CD14-positive monocyte (primary cell): ENCODE measurements around the gene CYB5RL. TPM values are rescaled to one million over a fixed set of nuclear protein-coding genes. Genes with fewer than 3 reads are reported as not detected.
"Not testable (repeated sequence)": the region's sequence is repeated elsewhere in the genome, so short reads cannot be mapped to it uniquely, and the experiment has no call there.

Experiments
- DNase-seq, 3 donors: peaks; one replicate each; pipeline ENCODE4 v3.0.0-alpha.2; 2011 to 2022
- H2AFZ ChIP-seq: 2 replicates; pipeline ENCODE4 v1.6.0; 2012; ENCODE audit warnings: mild to moderate bottlenecking, low read depth, low read length, inconsistent platforms; ENCODE audit not compliant: insufficient read depth, poor library complexity, severe bottlenecking
- H3K27ac ChIP-seq, 2 donors: 1 replicate in 1 of 2; 2 replicates in 1 of 2; pipeline ENCODE4 v1.5.1; 2012 to 2013; ENCODE audit warnings: low read length in 2 of 2, control low read depth in 1 of 2, inconsistent platforms in 1 of 2, low read depth in 1 of 2, mild to moderate bottlenecking in 1 of 2
- H3K27me3 ChIP-seq, 2 donors: one replicate each; pipeline versions ENCODE4 v1.6.0 to v1.6.1; 2011 to 2013; ENCODE audit warnings: low read length in 2 of 2; ENCODE audit not compliant: control insufficient read depth in 2 of 2, insufficient read depth in 2 of 2
- H3K36me3 ChIP-seq, 2 donors: replicated peaks in 1 of 2; 1 replicate in 1 of 2; 2 replicates in 1 of 2; pipeline versions ENCODE4 v1.5.1 to v1.6.1; 2012 to 2013; ENCODE audit warnings: low read length in 2 of 2, control low read depth in 1 of 2, inconsistent platforms in 1 of 2, mild to moderate bottlenecking in 1 of 2; ENCODE audit not compliant: insufficient read depth in 2 of 2, control insufficient read depth in 1 of 2
- H3K4me1 ChIP-seq, 2 donors: 1 replicate in 1 of 2; 2 replicates in 1 of 2; pipeline versions ENCODE4 v1.5.1 to v1.6.1; 2012 to 2013; ENCODE audit warnings: low read length in 2 of 2, control low read depth in 1 of 2, inconsistent platforms in 1 of 2, mild to moderate bottlenecking in 1 of 2, moderate library complexity in 1 of 2; ENCODE audit not compliant: insufficient read depth in 2 of 2, control insufficient read depth in 1 of 2
- H3K4me2 ChIP-seq: replicated peaks from 2 replicates; pipeline ENCODE3; 2012; ENCODE audit warnings: low read length, moderate library complexity, mild to moderate bottlenecking; ENCODE audit not compliant: poor library complexity, severe bottlenecking; ENCODE audit errors: extremely low read depth
- H3K4me3 ChIP-seq, 3 experiments: fragments of 200-600 bp in 1 of 3; sonication (generic) in 1 of 3; replicated peaks in 1 of 3; 1 replicate in 2 of 3; 2 replicates in 1 of 3; pipeline ENCODE4 v1.5.1; 2011 to 2013; ENCODE audit warnings: low read length in 3 of 3, mild to moderate bottlenecking in 3 of 3, control low read depth in 2 of 3, low read depth in 2 of 3, inconsistent platforms in 1 of 3, moderate library complexity in 1 of 3
- H3K79me2 ChIP-seq: 2 replicates; pipeline ENCODE4 v1.6.0; 2012; ENCODE audit warnings: mild to moderate bottlenecking, control low read depth, inconsistent platforms, low read length, moderate library complexity; ENCODE audit not compliant: insufficient read depth
- H3K9ac ChIP-seq: 2 replicates; pipeline ENCODE4 v1.6.0; 2017; ENCODE audit warnings: low read length, mild to moderate bottlenecking; ENCODE audit not compliant: insufficient read depth, poor library complexity, severe bottlenecking
- H3K9me3 ChIP-seq, 2 donors: replicated peaks in 1 of 2; 1 replicate in 1 of 2; 2 replicates in 1 of 2; pipeline versions ENCODE4 v1.5.1 to v1.6.1; 2012 to 2013; ENCODE audit warnings: low read length in 2 of 2, control low read depth in 1 of 2; ENCODE audit not compliant: control insufficient read depth in 1 of 2, insufficient read depth in 1 of 2
- H4K20me1 ChIP-seq: 2 replicates; pipeline ENCODE4 v1.6.0; 2012; ENCODE audit warnings: mild to moderate bottlenecking, low read length, control low read depth, moderate library complexity; ENCODE audit not compliant: insufficient read depth
- H3K27ac Mint-ChIP-seq, 7 donors: one replicate each; pipeline ENCODE4 v1.8.0; 2020; ENCODE audit warnings: mild to moderate bottlenecking in 7 of 7, mixed read lengths in 7 of 7, moderate library complexity in 6 of 7, inconsistent platforms in 2 of 7
- H3K27me3 Mint-ChIP-seq, 3 donors: one replicate each; pipeline ENCODE4 v1.8.0; 2021 to 2022; ENCODE audit warnings: low read depth in 3 of 3, mild to moderate bottlenecking in 3 of 3, mixed read lengths in 3 of 3, moderate library complexity in 3 of 3, inconsistent platforms in 1 of 3
- H3K36me3 Mint-ChIP-seq, 2 donors: one replicate each; pipeline ENCODE4 v1.8.0; 2020; ENCODE audit warnings: mixed read lengths in 2 of 2, inconsistent platforms in 1 of 2, mild to moderate bottlenecking in 1 of 2
- H3K4me1 Mint-ChIP-seq: one replicate; pipeline ENCODE4 v1.8.0; 2020; ENCODE audit warnings: mild to moderate bottlenecking, mixed read lengths
- H3K4me3 Mint-ChIP-seq, 2 donors: one replicate each; pipeline ENCODE4 v1.8.0; 2020; ENCODE audit warnings: mild to moderate bottlenecking in 2 of 2, mixed read lengths in 2 of 2, moderate library complexity in 1 of 2
- H3K9me3 Mint-ChIP-seq, 7 donors: one replicate each; pipeline ENCODE4 v1.8.0; 2020 to 2022; ENCODE audit warnings: mixed read lengths in 7 of 7, mild to moderate bottlenecking in 6 of 7, moderate library complexity in 6 of 7, inconsistent platforms in 2 of 7
- WGBS: methylation state at CpG from one replicate; pipeline ENCODE4 v1.1.5; 2013; ENCODE audit warnings: missing lambda C conversion rate; ENCODE audit not compliant: insufficient coverage; 5-methylcytosine and 5-hydroxymethylcytosine counted together
- intact Hi-C, 2 donors: fragments of 100-400 bp; cut with micrococcal nuclease; formaldehyde crosslinking; loops; one replicate each; pipeline versions ENCODE4 v1.15.0 to v1.15.1; 2023
- polyA plus RNA-seq, 3 donors: library from polyadenylated mRNA; depleted of rRNA in 1 of 3; unstranded in 2 of 3; stranded (reverse) in 1 of 3; fragments of 300-500 nt in 2 of 3; fragments of >200 nt in 1 of 3; fragmentation: Illumina TruSeq in 2 of 3; gene quantifications; 1 replicate in 2 of 3; 2 replicates in 1 of 3; pipeline ENCODE4 v1.2.3, GENCODE V29; 2012 to 2021
- TF ChIP-seq, protein P1 (sequence below): fragments of 200-600 bp; IDR thresholded peaks from one replicate; pipeline ENCODE4 v1.8.0; 2022; ENCODE audit warnings: antibody characterized with exemption, mild to moderate bottlenecking

Gene CYB5RL
- polyA plus RNA-seq, 3 donors: 0.76 to 3.9 (median 1.5) TPM

DNA sequence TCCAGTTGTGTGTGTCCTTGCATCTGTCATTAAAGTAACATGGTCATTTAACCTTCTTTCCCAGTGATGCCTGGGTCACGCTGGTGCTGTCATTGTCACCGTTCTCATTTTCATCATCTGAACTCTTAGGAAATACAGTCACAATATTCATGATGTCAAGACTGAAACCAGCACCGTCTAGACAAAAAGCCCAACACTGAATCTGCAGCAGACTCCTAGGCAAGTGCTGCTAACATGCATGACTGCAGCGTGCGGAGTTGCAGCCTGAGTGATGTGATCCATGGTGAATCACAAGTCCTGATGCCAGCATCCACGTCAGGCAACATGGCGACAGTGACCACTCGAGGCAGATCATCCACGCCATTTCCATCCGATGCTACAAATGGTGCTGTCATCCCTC is 37.8 kb upstream of the CYB5RL start:
- H3K4me1 Mint-ChIP-seq: peaks cover 26% of the 10 kb centered on the region
- Histone ChIP-seq H3K27ac (peak overlapping the region in 1 of 2 donors; percentile 74), H3K4me2 (no peak overlapping the region), H4K20me1 (no peaks in the 10 kb centered on the region), H3K27me3 (no peaks in the 10 kb centered on the region), H2AFZ (no peak overlapping the region), H3K79me2 (no peaks in the 10 kb centered on the region), H3K36me3 (peaks cover 5 to 28% of the 10 kb centered on the region in 2 donors), H3K4me3 (no peak overlapping the region), H3K9me3 (no peaks in the 10 kb centered on the region), H3K9ac (no peak overlapping the region), H3K4me1 (peaks cover 21 to 22% of the 10 kb centered on the region in 2 donors)
- H3K4me3 Mint-ChIP-seq: no peak overlapping the region
- WGBS: 87% methylated on average over 8 of the region's 10 CpGs
- no peaks in the 10 kb centered on the region for H3K9me3 Mint-ChIP-seq
- intact Hi-C loops: no loop called here
- H3K36me3 Mint-ChIP-seq: peaks cover 21 to 45% of the 10 kb centered on the region in 2 donors
- H3K27me3 Mint-ChIP-seq: peaks cover 0 to 1% (median 0%) of the 10 kb centered on the region in 3 donors
- peak in 2 of 3 donors; percentile 11 to 15 for DNase-seq
- TF ChIP-seq, protein P1, sequence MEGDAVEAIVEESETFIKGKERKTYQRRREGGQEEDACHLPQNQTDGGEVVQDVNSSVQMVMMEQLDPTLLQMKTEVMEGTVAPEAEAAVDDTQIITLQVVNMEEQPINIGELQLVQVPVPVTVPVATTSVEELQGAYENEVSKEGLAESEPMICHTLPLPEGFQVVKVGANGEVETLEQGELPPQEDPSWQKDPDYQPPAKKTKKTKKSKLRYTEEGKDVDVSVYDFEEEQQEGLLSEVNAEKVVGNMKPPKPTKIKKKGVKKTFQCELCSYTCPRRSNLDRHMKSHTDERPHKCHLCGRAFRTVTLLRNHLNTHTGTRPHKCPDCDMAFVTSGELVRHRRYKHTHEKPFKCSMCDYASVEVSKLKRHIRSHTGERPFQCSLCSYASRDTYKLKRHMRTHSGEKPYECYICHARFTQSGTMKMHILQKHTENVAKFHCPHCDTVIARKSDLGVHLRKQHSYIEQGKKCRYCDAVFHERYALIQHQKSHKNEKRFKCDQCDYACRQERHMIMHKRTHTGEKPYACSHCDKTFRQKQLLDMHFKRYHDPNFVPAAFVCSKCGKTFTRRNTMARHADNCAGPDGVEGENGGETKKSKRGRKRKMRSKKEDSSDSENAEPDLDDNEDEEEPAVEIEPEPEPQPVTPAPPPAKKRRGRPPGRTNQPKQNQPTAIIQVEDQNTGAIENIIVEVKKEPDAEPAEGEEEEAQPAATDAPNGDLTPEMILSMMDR: no peak
- H3K27ac Mint-ChIP-seq: peak overlapping the region in 3 of 7 donors; percentile 7 to 62 (median 58)

DNA sequence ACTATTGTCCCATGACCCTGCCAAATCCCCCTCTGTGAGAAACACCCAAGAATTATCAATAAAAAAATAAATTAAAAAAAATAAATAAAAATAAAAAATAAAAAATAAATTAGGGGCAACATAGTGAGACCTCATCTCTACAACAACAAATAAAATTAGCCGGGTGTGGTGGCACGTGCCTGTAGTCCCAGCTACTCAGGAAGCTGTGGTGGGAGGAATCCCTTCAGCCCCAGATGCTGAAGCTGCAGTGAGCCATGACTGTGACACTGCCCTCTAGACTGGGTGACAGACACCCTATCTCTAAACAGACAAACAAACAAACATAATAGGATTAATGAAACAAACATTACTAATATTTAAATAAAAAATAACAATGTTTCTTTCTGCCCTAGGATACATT is 34.5 kb upstream of the CYB5RL start:
- Histone ChIP-seq H3K79me2 (no peaks in the 10 kb centered on the region), H3K27ac (no peak overlapping the region), H3K36me3 (peaks cover 5 to 16% of the 10 kb centered on the region in 2 donors), H2AFZ (no peak overlapping the region), H3K4me2 (no peak overlapping the region), H3K4me1 (peaks cover 24 to 40% of the 10 kb centered on the region in 2 donors), H3K9me3 (no peaks in the 10 kb centered on the region), H3K4me3 (no peak overlapping the region), H4K20me1 (no peaks in the 10 kb centered on the region), H3K9ac (no peak overlapping the region), H3K27me3 (no peaks in the 10 kb centered on the region)
- intact Hi-C loops: no loop called here
- TF ChIP-seq, protein P1: no peak
- H3K27ac Mint-ChIP-seq: no peak overlapping the region
- H3K4me1 Mint-ChIP-seq: peaks cover 35% of the 10 kb centered on the region
- WGBS: no CpG with 5 or more reads among the region's 2 CpGs
- H3K4me3 Mint-ChIP-seq: no peak overlapping the region
- H3K27me3 Mint-ChIP-seq: peaks cover 0 to 2% (median 1%) of the 10 kb centered on the region in 3 donors
- H3K36me3 Mint-ChIP-seq: peaks cover 24 to 32% of the 10 kb centered on the region in 2 donors
- H3K9me3 Mint-ChIP-seq: no peaks in the 10 kb centered on the region
- DNase-seq: no peak

DNA sequence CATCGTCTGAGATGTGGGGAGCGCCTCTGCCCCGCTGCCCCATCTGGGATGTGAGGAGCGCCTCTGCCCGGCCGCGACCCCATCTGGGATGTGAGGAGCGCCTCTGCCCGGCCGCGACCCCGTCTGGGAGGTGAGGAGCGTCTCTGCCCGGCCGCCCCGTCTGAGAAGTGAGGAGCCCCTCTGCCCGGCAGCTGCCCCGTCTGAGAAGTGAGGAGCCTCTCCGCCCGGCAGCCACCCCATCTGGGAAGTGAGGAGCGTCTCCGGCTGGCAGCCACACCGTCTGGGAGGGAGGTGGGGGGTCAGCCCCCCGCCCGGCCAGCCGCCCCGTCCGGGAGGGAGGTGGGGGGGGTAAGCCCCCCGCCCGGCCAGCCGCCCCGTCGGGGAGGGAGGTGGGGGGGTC is 33.4 kb upstream of the CYB5RL start:
- H2AFZ ChIP-seq, H3K27me3 ChIP-seq, H3K27me3 Mint-ChIP-seq, H3K27ac ChIP-seq, H3K79me2 ChIP-seq, H3K4me3 Mint-ChIP-seq, DNase-seq, H4K20me1 ChIP-seq, H3K9me3 Mint-ChIP-seq, H3K27ac Mint-ChIP-seq, intact Hi-C loops, H3K4me3 ChIP-seq, H3K4me2 ChIP-seq, H3K9me3 ChIP-seq, H3K9ac ChIP-seq: not testable (repeated sequence)
- Histone ChIP-seq H3K36me3 (peaks cover 5 to 16% of the 10 kb centered on the region in 2 donors), H3K4me1 (peaks cover 18 to 37% of the 10 kb centered on the region in 2 donors)
- Mint-ChIP-seq H3K36me3 (peaks cover 30 to 39% of the 10 kb centered on the region in 2 donors), H3K4me1 (peaks cover 32% of the 10 kb centered on the region)
- WGBS: 100% methylated on average over 2 of the region's 33 CpGs
